BLaER1 treated with 17β-estradiol and CSF1 and Interleukin-3, amounts not matched to agents 10 nM and 100 nM (cell line): ENCODE data around the gene FNDC3B.

Source experiments
- H3K27ac ChIP-seq, 11 experiments: shearing (Covaris generic); formaldehyde crosslinking; 2 replicates each; pipeline ENCODE4 v1.8.1; 2022
- H3K27me3 ChIP-seq, 11 experiments: shearing (Covaris generic); formaldehyde crosslinking; 2 replicates each; pipeline ENCODE4 v1.8.1; 2022
- H3K36me3 ChIP-seq, 11 experiments: shearing (Covaris generic); formaldehyde crosslinking; 2 replicates each; pipeline ENCODE4 v1.8.1; 2022
- H3K4me1 ChIP-seq, 10 experiments: shearing (Covaris generic); formaldehyde crosslinking; 2 replicates each; pipeline ENCODE4 v1.8.1; 2022
- H3K4me2 ChIP-seq, 11 experiments: shearing (Covaris generic); formaldehyde crosslinking; 2 replicates each; pipeline ENCODE4 v1.8.1; 2022
- H3K4me3 ChIP-seq, 10 experiments: shearing (Covaris generic); formaldehyde crosslinking; 2 replicates each; pipeline ENCODE4 v1.8.1; 2022
- H3K9ac ChIP-seq, 11 experiments: shearing (Covaris generic); formaldehyde crosslinking; 2 replicates each; pipeline ENCODE4 v1.8.1; 2022
- H3K9me3 ChIP-seq, 11 experiments: shearing (Covaris generic); formaldehyde crosslinking; replicated peaks in 1 of 11; 2 replicates each; pipeline ENCODE4 v1.8.1; 2022
- H4K20me1 ChIP-seq, 11 experiments: shearing (Covaris generic); formaldehyde crosslinking; 2 replicates each; pipeline ENCODE4 v1.8.1; 2022
- Cebpa-rat ChIP-seq, 11 experiments: shearing (Covaris generic); IDR thresholded peaks; 2 replicates each; pipeline ENCODE4 v1.8.1; 2022

FNDC3B gene

GRCh38 chr3:172286548-172287148 is 247.3 kb downstream of the FNDC3B start:
- peaks cover 37 to 96% (median 79%) of the 10 kb centered on the region in 11 experiments for H3K36me3 ChIP-seq
- no peak overlapping the region for H3K4me2 ChIP-seq
- no peak overlapping the region for H3K27ac ChIP-seq
- H3K4me3 ChIP-seq = no peak overlapping the region
- no peaks in the 10 kb centered on the region for H3K27me3 ChIP-seq
- no peak overlapping the region for H3K9ac ChIP-seq
- H3K9me3 ChIP-seq = peaks cover 0 to 5% (median 0%) of the 10 kb centered on the region in 11 experiments; a peak in 5 of 22 replicates
- peaks cover 0 to 39% (median 0%) of the 10 kb centered on the region in 11 experiments; a peak in 4 of 22 replicates for H4K20me1 ChIP-seq
- peaks cover 0 to 14% (median 0%) of the 10 kb centered on the region in 10 experiments; a peak in 2 of 20 replicates for H3K4me1 ChIP-seq
- TF ChIP-seq Cebpa-rat (IDR thresholded peaks at IDR 0.05) = no peak

GRCh38 chr3:172287937-172288477 is 248.6 kb downstream of the FNDC3B start:
- no peak for TF ChIP-seq Cebpa-rat (IDR thresholded peaks at IDR 0.05)

GRCh38 chr3:172288651-172289050 is 249.3 kb downstream of the FNDC3B start:
- H4K20me1 ChIP-seq = peaks cover 0 to 32% (median 0%) of the 10 kb centered on the region in 11 experiments; a peak in 1 of 22 replicates
- no peak for TF ChIP-seq Cebpa-rat (IDR thresholded peaks at IDR 0.05)
- peaks cover 47 to 98% (median 86%) of the 10 kb centered on the region in 11 experiments for H3K36me3 ChIP-seq

More at GRCh38 chr3:172287937-172288477, 248.6 kb downstream of the FNDC3B start:
- no peak overlapping the region for H3K27ac ChIP-seq
- peaks cover 41 to 96% (median 85%) of the 10 kb centered on the region in 11 experiments for H3K36me3 ChIP-seq
- H3K9ac ChIP-seq = no peak overlapping the region
- H3K4me1 ChIP-seq = peaks cover 0 to 14% (median 0%) of the 10 kb centered on the region in 10 experiments; a peak in 2 of 20 replicates
- H4K20me1 ChIP-seq = peaks cover 0 to 32% (median 0%) of the 10 kb centered on the region in 11 experiments; a peak in 2 of 22 replicates
- no peak overlapping the region for H3K4me3 ChIP-seq
- H3K4me2 ChIP-seq = no peak overlapping the region
- H3K27me3 ChIP-seq = no peaks in the 10 kb centered on the region
- peaks cover 0 to 19% (median 5%) of the 10 kb centered on the region in 11 experiments; a peak in 12 of 22 replicates for H3K9me3 ChIP-seq

GRCh38 chr3:172289583-172289982 is 250.2 kb downstream of the FNDC3B start:
- Histone ChIP-seq H3K4me3 (no peak overlapping the region), H3K27ac (no peak overlapping the region), H3K4me2 (no peak overlapping the region), H3K9me3 (peaks cover 7 to 35% (median 20%) of the 10 kb centered on the region in 11 experiments), H4K20me1 (peaks cover 0 to 32% (median 0%) of the 10 kb centered on the region in 11 experiments; a peak in 1 of 22 replicates), H3K27me3 (no peaks in the 10 kb centered on the region), H3K9ac (no peak overlapping the region), H3K4me1 (peaks cover 0 to 10% (median 0%) of the 10 kb centered on the region in 10 experiments; a peak in 2 of 20 replicates), H3K36me3 (peaks cover 55 to 100% (median 95%) of the 10 kb centered on the region in 11 experiments)
- no peak for TF ChIP-seq Cebpa-rat (IDR thresholded peaks at IDR 0.05)

More at GRCh38 chr3:172288651-172289050, 249.3 kb downstream of the FNDC3B start:
- Histone ChIP-seq H3K27ac (no peak overlapping the region), H3K27me3 (no peaks in the 10 kb centered on the region), H3K4me2 (no peak overlapping the region), H3K9ac (no peak overlapping the region), H3K4me3 (no peak overlapping the region), H3K4me1 (peaks cover 0 to 10% (median 0%) of the 10 kb centered on the region in 10 experiments; a peak in 2 of 20 replicates), H3K9me3 (peaks cover 0 to 25% (median 11%) of the 10 kb centered on the region in 11 experiments; a peak in 16 of 22 replicates)

- TF ChIP-seq Cebpa-rat (IDR thresholded peaks at IDR 0.05) = no peak
- H3K36me3 ChIP-seq = peaks cover 64 to 100% (median 95%) of the 10 kb centered on the region in 11 experiments
- H3K9me3 ChIP-seq = peaks cover 8 to 43% (median 23%) of the 10 kb centered on the region in 11 experiments
- H4K20me1 ChIP-seq = 0 out of 22 replicates have a peak, but pooled peaks cover 0 to 28% (median 0%) of the 10 kb centered on the region in 11 experiments
- H3K4me3 ChIP-seq = no peak overlapping the region
- no peak overlapping the region for H3K9ac ChIP-seq
- no peaks in the 10 kb centered on the region for H3K27me3 ChIP-seq
- no peak overlapping the region for H3K4me2 ChIP-seq
- peaks cover 0 to 10% (median 0%) of the 10 kb centered on the region in 10 experiments; a peak in 2 of 20 replicates for H3K4me1 ChIP-seq
- no peak overlapping the region for H3K27ac ChIP-seq
Measured at GRCh38 chr3:172290457-172290856, 251.1 kb downstream of the FNDC3B start.

- Histone ChIP-seq H3K27me3 (no peaks in the 10 kb centered on the region), H3K4me1 (peaks cover 0 to 10% (median 0%) of the 10 kb centered on the region in 10 experiments; a peak in 2 of 20 replicates), H3K27ac (no peak overlapping the region), H4K20me1 (0 out of 22 replicates have a peak, but pooled peaks cover 0 to 27% (median 0%) of the 10 kb centered on the region in 11 experiments), H3K9ac (no peak overlapping the region), H3K36me3 (peaks cover 70 to 100% (median 96%) of the 10 kb centered on the region in 11 experiments), H3K4me2 (no peak overlapping the region), H3K9me3 (peaks cover 8 to 53% (median 23%) of the 10 kb centered on the region in 11 experiments), H3K4me3 (no peak overlapping the region)
- TF ChIP-seq Cebpa-rat (IDR thresholded peaks at IDR 0.05) = no peak
Measured at GRCh38 chr3:172291650-172292049, 252.3 kb downstream of the FNDC3B start.

- Histone ChIP-seq H3K27ac (no peak overlapping the region), H3K4me2 (no peak overlapping the region), H3K4me3 (no peak overlapping the region), H3K27me3 (no peaks in the 10 kb centered on the region), H3K9ac (no peak overlapping the region), H3K4me1 (peaks cover 0 to 10% (median 0%) of the 10 kb centered on the region in 10 experiments; a peak in 2 of 20 replicates), H3K9me3 (peaks cover 8 to 53% (median 23%) of the 10 kb centered on the region in 11 experiments), H3K36me3 (peaks cover 67 to 100% (median 95%) of the 10 kb centered on the region in 11 experiments), H4K20me1 (0 out of 22 replicates have a peak, but pooled peaks cover 0 to 20% (median 0%) of the 10 kb centered on the region in 11 experiments)
- TF ChIP-seq Cebpa-rat (IDR thresholded peaks at IDR 0.05) = no peak
Measured at GRCh38 chr3:172292422-172292821, 253.0 kb downstream of the FNDC3B start.

- Histone ChIP-seq H3K27me3 (no peaks in the 10 kb centered on the region), H3K9ac (no peak overlapping the region), H3K4me3 (no peak overlapping the region), H3K4me1 (peaks cover 0 to 6% (median 0%) of the 10 kb centered on the region in 10 experiments; a peak in 2 of 20 replicates), H3K4me2 (no peak overlapping the region), H3K36me3 (peaks cover 61 to 100% (median 91%) of the 10 kb centered on the region in 11 experiments), H3K9me3 (peaks cover 8 to 53% (median 23%) of the 10 kb centered on the region in 11 experiments), H4K20me1 (0 out of 22 replicates have a peak, but pooled peaks cover 0 to 15% (median 0%) of the 10 kb centered on the region in 11 experiments), H3K27ac (no peak overlapping the region)
- no peak for TF ChIP-seq Cebpa-rat (IDR thresholded peaks at IDR 0.05)
Measured at GRCh38 chr3:172293093-172293492, 253.7 kb downstream of the FNDC3B start.
